K562 (cell line): Measurements from ENCODE around the gene BIVM. TPM values are rescaled to one million over a fixed set of nuclear protein-coding genes. Genes with fewer than 3 reads are reported as not detected.

Experiments used
- BRD9 ChIP-seq: fragments of 450-650 bp; IDR thresholded peaks from 2 replicates; pipeline ENCODE4 v1.6.1; 2018; ENCODE audit warnings: low read depth; ENCODE audit not compliant: partially characterized antibody
- CREB3 ChIP-seq: fragments of 450-650 bp; conservative IDR thresholded peaks from 2 replicates; pipeline ENCODE4 v1.6.1; 2016; ENCODE audit warnings: missing genetic modification characterization, low read depth, mild to moderate bottlenecking, missing compliant biosample characterization, moderate library complexity
- CTCFL ChIP-seq: IDR thresholded peaks from 2 replicates; pipeline ENCODE4 v1.6.1; 2011; ENCODE audit warnings: borderline replicate concordance, low read depth, mild to moderate bottlenecking, moderate library complexity, low read length; ENCODE audit not compliant: insufficient read depth, poor library complexity, severe bottlenecking
- ETV1 ChIP-seq: fragments of 450-650 bp; conservative IDR thresholded peaks from 2 replicates; pipeline ENCODE4 v1.6.1; 2016; ENCODE audit warnings: missing genetic modification characterization, control low read depth, low read depth, missing compliant biosample characterization
- HDAC2 ChIP-seq: fragments of 450-650 bp; IDR thresholded peaks from 2 replicates; pipeline ENCODE4 v1.6.1; 2016; ENCODE audit warnings: mild to moderate bottlenecking
- HNRNPLL ChIP-seq: fragments of 200-400 bp; formaldehyde crosslinking; IDR thresholded peaks from 2 replicates; pipeline ENCODE4 v1.6.1; 2017; ENCODE audit warnings: low read length, low read depth, mild to moderate bottlenecking; ENCODE audit not compliant: poor library complexity, severe bottlenecking
- MAZ ChIP-seq, 2 experiments: fragments of 450-650 bp in 1 of 2; sonication (generic) in 1 of 2; formaldehyde crosslinking; IDR thresholded peaks in 1 of 2; conservative IDR thresholded peaks in 1 of 2; 2 replicates each; pipeline versions ENCODE4 v1.4.0 to v1.5.0; 2020; ENCODE audit warnings: mild to moderate bottlenecking in 1 of 2, missing genetic modification reagents in 1 of 2
- MCM5 ChIP-seq: fragments of 450-650 bp; IDR thresholded peaks from 2 replicates; pipeline ENCODE4 v1.6.1; 2016; ENCODE audit warnings: low read depth
- NFIC ChIP-seq: fragments of 450-650 bp; IDR thresholded peaks from 2 replicates; pipeline ENCODE4 v1.6.1; 2017; ENCODE audit warnings: mild to moderate bottlenecking, inconsistent platforms
- POLR3G ChIP-seq: IDR thresholded peaks from 2 replicates; pipeline ENCODE4 v1.6.1; 2011; ENCODE audit not compliant: insufficient read length, insufficient replicate concordance; ENCODE audit errors: extremely low read depth
- POU5F1 ChIP-seq: fragments of 150-350 bp; IDR thresholded peaks from 2 replicates; pipeline ENCODE4 v1.6.1; 2014; ENCODE audit warnings: borderline replicate concordance, low read length, low read depth, mild to moderate bottlenecking; ENCODE audit not compliant: partially characterized antibody
- RBM25 ChIP-seq: fragments of 200-400 bp; formaldehyde crosslinking; IDR thresholded peaks from 2 replicates; pipeline ENCODE4 v1.6.1; 2018; ENCODE audit warnings: low read length, low read depth, moderate library complexity; ENCODE audit not compliant: severe bottlenecking
- SRSF7 ChIP-seq: fragments of 200-400 bp; formaldehyde crosslinking; optimal IDR thresholded peaks from 2 replicates; pipeline ENCODE3; 2017; ENCODE audit warnings: mild to moderate bottlenecking, low read depth, low read length
- STAG1 ChIP-seq: sonication (generic); formaldehyde crosslinking; IDR thresholded peaks from 2 replicates; pipeline ENCODE4 v1.5.0; 2020; ENCODE audit warnings: missing genetic modification reagents, borderline replicate concordance
- TBP ChIP-seq: optimal IDR thresholded peaks from 2 replicates; pipeline ENCODE3; 2011; ENCODE audit warnings: low read depth, low read length, improper control_type of control experiment
- ZNF57 ChIP-seq: fragments of 450-650 bp; formaldehyde crosslinking; IDR thresholded peaks from 2 replicates; pipeline ENCODE4 v1.4.0; 2020; ENCODE audit warnings: mild to moderate bottlenecking, moderate library complexity
- ZNF592 ChIP-seq: fragments of 450-650 bp; IDR thresholded peaks from 2 replicates; pipeline ENCODE4 v1.6.1; 2017; ENCODE audit warnings: antibody characterized with exemption, mild to moderate bottlenecking
- ZNF75A ChIP-seq: fragments of 450-650 bp; formaldehyde crosslinking; IDR thresholded peaks from 2 replicates; pipeline ENCODE4 v1.4.0; 2020; ENCODE audit warnings: mild to moderate bottlenecking
- polyA plus RNA-seq, 8 experiments: library from polyadenylated mRNA; depleted of rRNA in 4 of 8; stranded (reverse) in 5 of 8; unstranded in 3 of 8; fragments of >200 nt; fragmentation: Nextera tagmentation in 2 of 8; fragmentation: Illumina TruSeq in 1 of 8; extraction: Ambion mirVana in 2 of 8; extraction: Trizol in 1 of 8; gene quantifications; 2 replicates each; pipeline versions ENCODE4 v1.2.1 to v1.2.3, GENCODE V29; 2011 to 2014; ENCODE audit warnings: inconsistent platforms in 1 of 8, missing spikeins in 1 of 8
- total RNA-seq, 7 experiments: library from RNA; depleted of rRNA in 6 of 7; stranded (reverse); fragments of >200 nt in 6 of 7; fragmentation: Illumina TruSeq in 2 of 7; extraction: Trizol in 2 of 7; gene quantifications; 2 replicates each; pipeline versions ENCODE4 v1.2.1 to v1.2.3, GENCODE V29; 2011 to 2021; ENCODE audit warnings: low replicate concordance in 1 of 7
- TF ChIP-seq, protein P1 (sequence below): fragments of 250-450 bp; sonication (Bioruptor Pico); IDR thresholded peaks from 2 replicates; pipeline ENCODE4 v1.9.0; 2021; ENCODE audit warnings: mild to moderate bottlenecking

The BIVM gene
- total and polyA plus RNA-seq, 9 of the 15 experiments (the other 6 are each of a cell fraction or from before 2014, with no cell fraction given) = 3.6 to 23.1 (median 16.8) TPM

- peak; percentile 80 for TF ChIP-seq CTCFL
- no peak for TF ChIP-seq BRD9
- TF ChIP-seq RBM25 = no peak
- peak; percentile 54 for TF ChIP-seq TBP
- no peak for TF ChIP-seq CREB3 (tag)
- TF ChIP-seq ETV1 (tag) = peak; percentile 89
- TF ChIP-seq SRSF7 = no peak
- no peak for TF ChIP-seq ZNF75A (CRISPR knock-in tag)
- peak; percentile 63 for TF ChIP-seq NFIC
- TF ChIP-seq POU5F1 = no peak
- TF ChIP-seq ZNF592 = 0 out of 2 replicates have a peak, but pooled peaks have one; percentile 15
- no peak for TF ChIP-seq POLR3G
- TF ChIP-seq STAG1 = no peak
- no peak for TF ChIP-seq HNRNPLL
- TF ChIP-seq MCM5 = no peak
- no peak for TF ChIP-seq HDAC2
- peak; percentile 62 to 77; a peak in 3 of 4 replicates for TF ChIP-seq MAZ (CRISPR knock-in tag; conservative IDR thresholded peaks at IDR 0.05 in 1 of 2, IDR thresholded peaks at IDR 0.05 in 1 of 2)
- no peak for TF ChIP-seq ZNF57 (CRISPR knock-in tag)
- TF ChIP-seq, protein P1, sequence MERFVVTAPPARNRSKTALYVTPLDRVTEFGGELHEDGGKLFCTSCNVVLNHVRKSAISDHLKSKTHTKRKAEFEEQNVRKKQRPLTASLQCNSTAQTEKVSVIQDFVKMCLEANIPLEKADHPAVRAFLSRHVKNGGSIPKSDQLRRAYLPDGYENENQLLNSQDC (CRISPR knock-in tag) = no peak
Measured at GRCh38 chr13:102800145-102801041, 1.5 kb downstream of the BIVM start (continued).
